ENCODE measurements around the gene ELF1. TPM values are rescaled to one million over a fixed set of nuclear protein-coding genes. Genes with fewer than 3 reads are reported as not detected.

The ELF1 gene
- total RNA-seq, 3 donors from 2014 or later = 80.2 to 111 (median 96.8) TPM

DNA sequence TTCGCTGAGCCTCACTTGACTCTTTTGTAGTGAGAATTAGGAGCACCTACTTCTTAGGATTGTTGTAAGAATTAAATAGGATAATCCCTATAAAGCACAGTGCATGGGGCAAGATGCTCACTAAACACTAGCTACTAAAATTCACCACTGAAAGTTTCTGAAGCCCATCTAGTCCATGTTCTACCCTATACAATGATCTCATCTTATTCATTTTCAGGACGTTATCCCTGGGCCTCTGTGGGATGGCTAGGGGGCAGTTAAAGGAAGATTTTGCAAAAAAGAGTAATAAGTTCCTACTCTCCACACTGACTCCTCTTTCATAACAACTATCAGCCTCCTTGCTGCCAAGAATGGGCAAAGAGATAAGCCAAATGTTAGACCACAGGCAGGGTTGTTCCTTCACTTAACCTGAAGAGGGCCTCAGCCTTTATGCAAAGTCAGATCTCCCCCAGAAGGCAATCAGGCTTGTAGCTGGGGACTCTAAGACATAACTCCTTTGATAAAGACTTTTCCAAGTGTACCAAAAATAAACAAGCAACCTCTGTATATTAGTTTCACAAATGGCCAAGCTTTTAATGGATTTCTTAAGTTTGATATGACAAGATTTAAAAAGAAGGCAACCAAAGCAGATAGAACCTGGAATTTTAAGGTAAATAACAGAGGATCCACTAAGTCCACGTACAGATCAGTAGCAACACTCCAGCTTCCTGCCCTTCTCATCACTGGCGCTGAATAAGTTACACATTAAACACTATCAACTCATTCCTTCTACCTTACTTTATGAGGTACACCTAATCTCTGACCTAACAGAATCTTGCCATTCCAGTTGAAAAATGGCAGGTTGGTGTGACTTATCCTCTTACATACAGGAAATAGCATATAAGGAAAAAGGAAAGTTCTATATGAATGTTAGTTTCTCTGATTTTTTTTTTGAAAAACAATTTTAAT, 44.4 kb downstream of the ELF1 start:
- Histone ChIP-seq H3K4me3 (no peak overlapping the region), H3K4me1 (ENCODE audit: low read depth) (peaks cover 53% of the 10 kb centered on the region), H3K36me3 (ENCODE audit: low read depth) (no peaks in the 10 kb centered on the region), H3K9me3 (no peaks in the 10 kb centered on the region)
- DNase-seq (peak in 1 of 3 donors; percentile 55), ATAC-seq (peak; percentile 95)
- intact Hi-C loops (cut with DNase I, micrococcal nuclease) = no loop called here
- TF ChIP-seq, protein P1, sequence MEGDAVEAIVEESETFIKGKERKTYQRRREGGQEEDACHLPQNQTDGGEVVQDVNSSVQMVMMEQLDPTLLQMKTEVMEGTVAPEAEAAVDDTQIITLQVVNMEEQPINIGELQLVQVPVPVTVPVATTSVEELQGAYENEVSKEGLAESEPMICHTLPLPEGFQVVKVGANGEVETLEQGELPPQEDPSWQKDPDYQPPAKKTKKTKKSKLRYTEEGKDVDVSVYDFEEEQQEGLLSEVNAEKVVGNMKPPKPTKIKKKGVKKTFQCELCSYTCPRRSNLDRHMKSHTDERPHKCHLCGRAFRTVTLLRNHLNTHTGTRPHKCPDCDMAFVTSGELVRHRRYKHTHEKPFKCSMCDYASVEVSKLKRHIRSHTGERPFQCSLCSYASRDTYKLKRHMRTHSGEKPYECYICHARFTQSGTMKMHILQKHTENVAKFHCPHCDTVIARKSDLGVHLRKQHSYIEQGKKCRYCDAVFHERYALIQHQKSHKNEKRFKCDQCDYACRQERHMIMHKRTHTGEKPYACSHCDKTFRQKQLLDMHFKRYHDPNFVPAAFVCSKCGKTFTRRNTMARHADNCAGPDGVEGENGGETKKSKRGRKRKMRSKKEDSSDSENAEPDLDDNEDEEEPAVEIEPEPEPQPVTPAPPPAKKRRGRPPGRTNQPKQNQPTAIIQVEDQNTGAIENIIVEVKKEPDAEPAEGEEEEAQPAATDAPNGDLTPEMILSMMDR (IDR thresholded peaks at IDR 0.05) = no peak

DNA sequence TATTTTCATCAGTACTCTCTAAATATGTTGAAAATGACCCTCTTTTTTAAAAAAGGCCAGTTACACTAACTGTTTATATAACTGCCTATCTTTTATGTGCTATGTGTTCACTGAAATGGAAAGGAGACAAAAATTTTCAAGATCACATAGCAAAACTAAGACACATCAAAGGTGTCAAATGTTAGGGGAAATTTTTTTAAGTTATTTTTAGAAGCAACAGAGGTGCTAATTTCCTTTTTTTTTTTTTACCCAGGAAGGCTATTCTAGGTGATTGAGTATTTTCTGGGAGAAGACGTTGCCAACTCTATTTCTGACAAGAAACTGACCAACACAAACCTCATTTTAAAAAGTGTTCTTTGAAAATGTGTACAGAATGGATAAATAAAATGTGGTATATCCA, 45.7 kb downstream of the ELF1 start:
- DNase-seq (no peak), ATAC-seq (no peak)
- Histone ChIP-seq H3K36me3 (ENCODE audit: low read depth) (no peaks in the 10 kb centered on the region), H3K4me3 (no peak overlapping the region), H3K4me1 (ENCODE audit: low read depth) (peaks cover 60% of the 10 kb centered on the region), H3K9me3 (no peaks in the 10 kb centered on the region)
- TF ChIP-seq, protein P1 (IDR thresholded peaks at IDR 0.05) = no peak
- intact Hi-C loops (cut with DNase I, micrococcal nuclease) = no loop called here

DNA sequence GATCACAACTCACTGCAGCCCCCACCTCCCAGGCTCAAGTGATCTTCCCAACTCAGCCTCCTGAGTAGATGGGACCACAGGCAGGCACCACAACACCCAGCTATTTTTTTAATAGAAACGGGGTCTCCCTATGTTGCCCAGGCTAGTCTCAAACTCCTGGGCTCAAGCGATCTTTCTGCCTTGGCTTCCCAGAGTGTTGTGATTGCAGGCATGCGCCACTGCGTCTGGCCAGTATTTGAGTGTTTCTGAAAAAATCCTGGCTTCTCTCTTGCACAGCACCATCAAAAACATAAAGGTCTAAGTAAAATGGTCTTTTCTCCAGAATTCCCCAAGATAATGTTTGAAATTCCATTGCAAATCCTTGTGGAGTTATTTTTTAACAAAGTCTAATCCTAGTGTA, 47.8 kb downstream of the ELF1 start:
- no peaks in the 10 kb centered on the region for H3K36me3 ChIP-seq (ENCODE audit: low read depth)
- TF ChIP-seq, protein P1 (IDR thresholded peaks at IDR 0.05) = no peak
- DNase-seq (no peak), ATAC-seq (no peak)
- intact Hi-C loops (cut with DNase I, micrococcal nuclease) = no loop called here
- H3K4me3 ChIP-seq = no peak overlapping the region
- no peaks in the 10 kb centered on the region for H3K9me3 ChIP-seq
- H3K4me1 ChIP-seq (ENCODE audit: low read depth) = peaks cover 53% of the 10 kb centered on the region

DNA sequence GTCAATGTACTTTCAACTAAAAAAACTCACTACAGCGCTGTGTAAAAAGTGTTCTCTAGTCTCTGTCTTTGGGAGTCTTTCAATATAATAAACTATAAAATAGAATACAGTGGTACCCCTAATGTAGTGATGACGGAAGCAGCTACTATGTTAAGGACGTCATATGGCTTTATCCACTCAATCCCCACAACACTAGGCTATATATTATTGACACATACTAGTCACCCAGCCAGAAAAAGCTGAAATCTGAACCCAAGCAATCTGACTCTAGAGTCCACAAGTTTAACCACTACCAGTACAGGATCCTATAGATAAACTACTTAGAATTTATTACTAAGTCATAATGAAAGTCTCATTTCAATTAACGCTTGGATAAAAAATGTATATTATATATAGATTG, 48.3 kb downstream of the ELF1 start:
- H3K4me3 ChIP-seq = no peak overlapping the region
- peaks cover 48% of the 10 kb centered on the region for H3K4me1 ChIP-seq (ENCODE audit: low read depth)
- ATAC-seq (no peak), DNase-seq (no peak)
- intact Hi-C loops (cut with DNase I, micrococcal nuclease) = no loop called here
- H3K9me3 ChIP-seq = no peaks in the 10 kb centered on the region
- TF ChIP-seq, protein P1 (IDR thresholded peaks at IDR 0.05) = no peak
- no peaks in the 10 kb centered on the region for H3K36me3 ChIP-seq (ENCODE audit: low read depth)

DNA sequence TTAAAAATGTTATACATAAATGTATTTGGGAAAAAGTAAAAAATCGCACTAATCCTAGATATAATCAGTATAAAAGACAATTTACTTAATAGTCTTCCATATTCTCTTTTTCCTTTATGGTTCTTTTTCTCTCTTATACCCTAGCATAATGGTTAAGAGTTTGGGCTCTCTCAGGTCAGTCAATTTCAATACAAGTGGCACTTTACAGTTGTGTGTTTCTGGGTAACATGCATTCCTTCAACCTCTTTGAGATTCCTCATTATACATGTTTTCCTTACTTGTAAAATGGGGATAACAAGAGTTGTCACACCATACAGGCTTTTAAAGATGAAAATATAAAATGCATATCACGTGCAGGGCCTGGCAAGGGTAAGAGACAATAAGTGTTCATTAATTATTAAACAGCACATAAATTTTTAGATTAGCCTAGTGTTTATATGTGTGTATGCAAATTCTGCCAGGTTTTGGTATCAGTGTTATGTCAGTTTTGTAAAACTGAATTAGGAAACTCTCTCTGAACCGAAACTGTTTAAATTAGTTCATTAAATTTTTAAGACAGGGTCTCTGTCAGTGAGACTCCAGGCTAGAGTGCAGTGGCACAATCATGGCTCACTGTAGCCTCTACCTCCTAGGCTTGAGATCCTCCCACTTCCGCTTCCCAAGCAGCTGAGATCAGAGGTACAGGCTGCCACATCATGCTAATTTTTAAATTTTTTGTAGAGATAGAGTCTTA, 49.8 kb downstream of the ELF1 start:
- DNase-seq (no peak), ATAC-seq (no peak)
- intact Hi-C loops (cut with DNase I, micrococcal nuclease) = no loop called here
- Histone ChIP-seq H3K4me3 (no peak overlapping the region), H3K4me1 (ENCODE audit: low read depth) (peaks cover 45% of the 10 kb centered on the region), H3K9me3 (no peaks in the 10 kb centered on the region), H3K36me3 (ENCODE audit: low read depth) (no peaks in the 10 kb centered on the region)
- TF ChIP-seq, protein P1 (IDR thresholded peaks at IDR 0.05) = no peak
